GM23248 (cell line): ENCODE results near the gene ATP5F1D.

Experiments used
- EZH2 ChIP-seq: fragments of 200-600 bp; sonication (generic); IDR thresholded peaks from 2 replicates; pipeline ENCODE4 v1.6.1; 2018; ENCODE audit warnings: antibody characterized with exemption, mild to moderate bottlenecking; ENCODE audit not compliant: insufficient read depth, poor library complexity, severe bottlenecking
- EZH2phosphoT487 ChIP-seq: fragments of 200-600 bp; sonication (generic); IDR thresholded peaks from 2 replicates; pipeline ENCODE4 v1.6.1; 2018; ENCODE audit warnings: antibody characterized with exemption, moderate library complexity, mild to moderate bottlenecking, low read depth; ENCODE audit not compliant: insufficient read depth

DNA sequence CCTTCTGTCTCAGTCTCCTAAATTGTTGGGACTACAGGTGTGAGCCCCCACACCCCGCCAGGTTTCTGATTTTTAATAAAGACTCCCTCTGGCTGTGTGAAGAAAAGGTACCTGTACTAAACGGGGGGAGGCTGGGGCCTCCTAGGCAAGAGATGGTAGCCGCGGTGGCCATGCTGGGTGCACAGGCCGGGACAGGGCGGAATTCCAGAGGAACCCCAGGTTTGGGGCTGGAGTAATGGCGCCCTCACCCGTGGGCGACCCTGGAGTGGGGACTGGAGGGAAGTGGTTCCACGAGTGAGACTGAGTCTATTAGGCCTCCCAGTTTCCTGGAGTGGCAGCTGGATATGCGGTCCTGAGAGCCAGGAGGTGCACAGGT is 2.1 kb upstream of the ATP5F1D start:
- TF ChIP-seq EZH2 = no peak
- TF ChIP-seq EZH2phosphoT487 = no peak
